GM12872 (cell line): ENCODE results near the gene ZNF528.

Source experiments
- TF ChIP-seq, protein P1 (sequence below): IDR thresholded peaks from 3 replicates; pipeline ENCODE4 v1.5.1; 2011; ENCODE audit warnings: low read depth, mild to moderate bottlenecking, low read length, moderate library complexity; ENCODE audit not compliant: insufficient read depth

Gene ZNF528

DNA sequence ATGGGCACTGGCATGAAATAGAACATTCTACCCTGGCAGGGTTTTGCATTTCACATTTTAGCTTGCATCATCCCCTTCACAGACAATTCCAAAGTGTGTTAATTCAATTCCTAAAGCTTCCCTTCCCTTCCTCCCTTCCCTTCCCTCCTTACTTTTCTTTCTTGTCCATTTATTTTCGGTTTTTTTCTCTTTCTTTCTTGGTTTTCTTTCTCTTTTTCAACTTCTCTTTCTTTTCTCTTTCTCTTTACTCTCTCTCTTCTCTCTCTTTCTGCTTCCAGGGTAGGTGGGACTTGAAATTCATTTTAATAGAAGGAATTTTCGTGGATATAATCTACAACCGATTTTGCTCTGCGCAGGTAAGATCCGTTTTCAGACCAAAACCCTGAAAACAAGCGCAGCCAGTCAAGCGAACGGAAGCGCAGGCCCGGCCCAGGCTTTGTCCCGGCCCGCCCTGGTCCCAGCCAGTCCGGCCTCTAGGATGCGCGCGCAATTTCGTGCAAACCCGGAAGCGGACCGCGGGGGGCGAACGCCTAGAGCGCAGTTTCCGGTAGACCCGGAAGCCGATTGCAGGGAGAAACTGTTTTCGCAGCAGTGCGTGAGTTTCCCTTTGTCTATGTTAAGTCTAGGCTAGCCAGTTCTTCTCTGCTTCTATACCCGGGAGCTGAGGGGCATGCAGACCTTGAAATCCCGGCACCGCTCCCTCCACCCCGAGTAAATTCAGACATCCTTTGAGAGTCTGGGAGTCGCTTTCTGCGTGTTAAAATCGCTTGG, at the start of gene ZNF528:
TSS of gene ZNF528 (plus strand) at position 540 of the 771 bp plus-strand sequence. CDS start 4,165 bp downstream, outside the sequence.
- TF ChIP-seq, protein P1, sequence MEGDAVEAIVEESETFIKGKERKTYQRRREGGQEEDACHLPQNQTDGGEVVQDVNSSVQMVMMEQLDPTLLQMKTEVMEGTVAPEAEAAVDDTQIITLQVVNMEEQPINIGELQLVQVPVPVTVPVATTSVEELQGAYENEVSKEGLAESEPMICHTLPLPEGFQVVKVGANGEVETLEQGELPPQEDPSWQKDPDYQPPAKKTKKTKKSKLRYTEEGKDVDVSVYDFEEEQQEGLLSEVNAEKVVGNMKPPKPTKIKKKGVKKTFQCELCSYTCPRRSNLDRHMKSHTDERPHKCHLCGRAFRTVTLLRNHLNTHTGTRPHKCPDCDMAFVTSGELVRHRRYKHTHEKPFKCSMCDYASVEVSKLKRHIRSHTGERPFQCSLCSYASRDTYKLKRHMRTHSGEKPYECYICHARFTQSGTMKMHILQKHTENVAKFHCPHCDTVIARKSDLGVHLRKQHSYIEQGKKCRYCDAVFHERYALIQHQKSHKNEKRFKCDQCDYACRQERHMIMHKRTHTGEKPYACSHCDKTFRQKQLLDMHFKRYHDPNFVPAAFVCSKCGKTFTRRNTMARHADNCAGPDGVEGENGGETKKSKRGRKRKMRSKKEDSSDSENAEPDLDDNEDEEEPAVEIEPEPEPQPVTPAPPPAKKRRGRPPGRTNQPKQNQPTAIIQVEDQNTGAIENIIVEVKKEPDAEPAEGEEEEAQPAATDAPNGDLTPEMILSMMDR = no peak

DNA sequence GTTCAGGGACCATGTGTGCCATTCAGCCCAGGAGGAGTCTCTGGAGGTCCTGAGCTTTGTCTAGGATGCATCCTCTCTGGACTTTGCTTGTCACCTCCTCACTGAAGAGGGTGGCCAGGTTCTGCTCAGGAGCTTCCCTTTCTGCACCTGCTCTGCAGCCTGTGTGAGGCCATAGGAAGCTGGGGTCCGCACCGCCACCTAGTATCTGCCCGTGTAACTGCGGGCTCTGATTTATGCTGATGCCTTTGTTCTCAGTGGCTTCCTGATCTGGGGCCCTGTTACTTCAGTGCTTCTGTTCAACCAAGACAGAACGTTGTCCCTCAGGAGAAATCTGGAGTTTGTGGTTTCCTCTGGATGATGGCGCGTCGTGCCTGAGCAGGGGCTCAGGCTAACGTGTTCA, 46.1 kb upstream of the ZNF528 start:
- TF ChIP-seq, protein P1 = 0 out of 3 replicates have a peak, but pooled peaks have one; percentile 12

DNA sequence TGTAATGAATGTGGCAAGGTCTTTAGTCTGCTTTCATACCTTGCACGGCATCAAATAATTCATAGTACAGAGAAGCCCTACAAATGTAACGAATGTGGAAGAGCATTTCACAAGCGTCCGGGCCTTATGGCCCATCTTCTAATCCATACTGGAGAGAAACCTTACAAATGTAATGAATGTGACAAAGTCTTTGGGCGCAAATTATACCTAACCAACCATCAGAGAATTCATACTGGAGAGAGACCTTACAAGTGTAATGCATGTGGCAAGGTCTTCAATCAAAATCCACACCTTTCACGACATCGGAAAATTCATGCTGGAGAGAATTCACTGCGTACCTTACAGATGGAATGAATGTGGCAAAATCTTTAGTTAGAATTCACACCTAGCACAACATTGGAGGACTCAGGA, 31.2 kb upstream of the ZNF528 start:
- TF ChIP-seq, protein P1 = no peak

DNA sequence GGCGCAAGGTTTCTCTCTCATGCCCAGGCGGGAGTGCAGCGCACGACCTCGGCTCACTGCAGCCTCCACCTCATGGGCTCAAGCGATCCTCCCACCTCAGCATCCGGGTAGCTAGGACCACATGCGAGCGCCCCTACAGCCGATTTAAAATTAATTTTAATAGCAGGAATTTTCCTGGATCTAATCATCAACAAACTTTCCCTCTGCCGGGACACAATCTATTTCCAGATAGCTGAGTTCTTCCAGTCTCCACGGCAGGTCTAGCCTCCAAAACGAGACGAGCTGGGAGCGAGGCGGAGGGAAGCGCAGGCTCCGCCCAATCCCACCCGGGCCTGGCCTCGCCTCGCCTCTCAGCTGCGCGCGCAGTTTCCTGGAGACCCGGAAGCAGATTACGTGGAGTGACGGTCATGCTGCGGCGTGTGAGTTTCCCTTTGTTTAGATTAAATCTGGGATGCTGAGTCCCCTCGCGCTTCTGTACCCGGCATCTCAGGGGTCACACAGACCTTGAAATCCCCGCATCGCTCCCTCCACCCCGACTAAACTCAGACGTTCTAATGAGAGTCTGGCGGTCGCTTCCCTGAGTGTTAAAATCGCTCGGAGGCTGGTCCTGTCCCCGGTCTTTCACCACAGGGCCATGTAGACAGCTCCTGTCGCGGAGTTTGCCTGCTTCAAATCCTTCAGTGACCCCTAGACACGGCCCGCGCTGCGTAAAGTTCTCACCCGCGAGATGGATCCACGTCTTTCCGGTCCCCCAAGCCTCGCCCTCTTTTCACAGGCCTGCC, 27.9 kb upstream of the ZNF528 start, which contains the start of gene ZNF880:
TSS of gene ZNF880 (plus strand) at position 365 of the 782 bp plus-strand sequence. CDS start at position 408, 43 bp downstream.
- TF ChIP-seq, protein P1 = no peak; the same call in 2 of the 3 replicates

DNA sequence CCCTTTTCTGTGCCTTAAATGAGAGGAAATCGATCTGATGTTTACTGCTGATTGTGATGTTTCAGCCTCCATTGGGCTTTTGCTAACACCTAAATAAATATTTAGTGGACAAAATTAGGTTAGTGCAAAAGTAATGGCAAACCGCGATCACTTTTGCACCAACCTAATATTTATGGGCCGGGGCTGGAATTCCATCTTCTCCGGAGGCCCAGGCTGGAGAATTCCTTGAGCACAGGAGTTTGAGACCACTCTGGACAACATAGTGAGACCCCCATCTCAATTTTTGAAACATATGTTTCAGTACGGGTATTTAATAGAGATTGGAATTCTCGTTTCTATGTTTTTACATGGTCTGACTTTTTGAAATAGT, 27.3 kb upstream of the ZNF528 start:
- TF ChIP-seq, protein P1 = no peak

DNA sequence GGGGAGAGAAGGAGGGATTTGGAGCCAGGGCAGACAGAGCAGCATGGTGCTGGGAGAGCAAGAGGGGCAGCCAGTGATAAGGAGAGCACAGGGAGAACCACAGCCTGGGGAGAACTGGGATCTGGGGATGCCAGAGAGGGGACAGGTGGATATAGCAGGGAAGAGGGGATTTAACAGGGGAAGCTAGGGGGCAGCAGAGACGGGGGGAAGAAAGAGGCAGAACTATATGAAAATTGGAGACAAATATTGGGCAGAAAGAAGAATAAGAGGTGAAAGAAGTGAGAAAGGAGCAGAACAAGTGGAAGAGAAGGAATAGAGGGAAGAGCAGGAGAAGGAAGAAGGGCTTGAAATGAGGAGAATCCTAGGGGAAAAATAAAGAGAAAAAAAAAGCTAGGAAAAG, 6.5 kb upstream of the ZNF528 start:
- TF ChIP-seq, protein P1 = no peak

DNA sequence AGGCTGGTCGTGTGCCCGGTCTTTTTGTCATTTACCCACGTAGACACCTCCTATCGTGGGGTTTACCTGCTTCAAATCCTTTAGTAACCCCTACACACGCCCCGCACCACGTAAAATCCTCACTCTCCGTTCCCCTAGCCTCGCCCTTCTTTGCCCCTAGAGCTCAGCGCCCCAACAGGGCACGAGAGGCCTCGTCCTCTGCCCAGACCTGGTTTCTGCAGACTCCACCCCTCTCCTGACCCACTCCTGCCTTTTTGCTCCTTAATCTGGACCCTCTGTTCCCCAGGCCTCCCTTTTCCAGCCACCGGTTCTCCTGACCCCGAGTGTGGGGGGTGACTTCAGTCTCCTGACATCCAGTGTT, 412 bp downstream of the ZNF528 start:
- TF ChIP-seq, protein P1 = no peak; the same call in 2 of the 3 replicates
